KMS-11 (cell line): ENCODE data around the gene INCENP.

ENCODE experiments used
- H2AFZ ChIP-seq: fragments of 200-600 bp; sonication (generic); 2 replicates; pipeline ENCODE4 v1.6.1; 2016; ENCODE audit warnings: antibody characterized with exemption, mixed run types, low read depth
- H3K27ac ChIP-seq: fragments of 200-600 bp; sonication (generic); 2 replicates; pipeline ENCODE4 v1.6.1; 2016; ENCODE audit warnings: mild to moderate bottlenecking, mixed run types
- H3K27me3 ChIP-seq: fragments of 200-600 bp; sonication (generic); 2 replicates; pipeline ENCODE4 v1.6.1; 2017; ENCODE audit warnings: mild to moderate bottlenecking, low read depth, mixed run types, moderate library complexity; ENCODE audit not compliant: insufficient read depth
- H3K36me3 ChIP-seq: fragments of 200-600 bp; sonication (generic); 2 replicates; pipeline ENCODE4 v1.6.1; 2017; ENCODE audit warnings: mild to moderate bottlenecking, mixed run types; ENCODE audit not compliant: insufficient read depth
- H3K4me1 ChIP-seq: fragments of 200-600 bp; sonication (generic); 2 replicates; pipeline ENCODE4 v1.6.1; 2016; ENCODE audit warnings: mild to moderate bottlenecking, low read depth, mixed run types; ENCODE audit not compliant: poor library complexity, severe bottlenecking
- H3K4me2 ChIP-seq: fragments of 200-600 bp; sonication (generic); 2 replicates; pipeline ENCODE4 v1.7.0; 2016; ENCODE audit warnings: mild to moderate bottlenecking, mixed run types
- H3K4me3 ChIP-seq: fragments of 200-600 bp; sonication (generic); IDR thresholded peaks from 2 replicates; pipeline ENCODE4 v1.6.1; 2017; ENCODE audit warnings: low read depth, low read length, mixed read lengths; ENCODE audit not compliant: insufficient read depth
- H3K79me2 ChIP-seq: fragments of 200-600 bp; sonication (generic); 2 replicates; pipeline ENCODE4 v1.6.1; 2016; ENCODE audit warnings: low read depth, mixed run types; ENCODE audit not compliant: insufficient read depth
- H3K9ac ChIP-seq: fragments of 200-600 bp; sonication (generic); 2 replicates; pipeline ENCODE4 v1.6.1; 2016; ENCODE audit warnings: mild to moderate bottlenecking, mixed run types
- H4K20me1 ChIP-seq: fragments of 200-600 bp; sonication (generic); 2 replicates; pipeline ENCODE4 v1.6.1; 2016; ENCODE audit warnings: mild to moderate bottlenecking, mixed run types; ENCODE audit not compliant: insufficient read depth
- TF ChIP-seq, protein P1 (sequence below): fragments of 200-600 bp; sonication (generic); conservative IDR thresholded peaks from 2 replicates; pipeline ENCODE4 v1.6.1; 2017; ENCODE audit warnings: low read depth, mild to moderate bottlenecking, antibody characterized with exemption, low read length, moderate library complexity, mixed read lengths

INCENP gene

DNA sequence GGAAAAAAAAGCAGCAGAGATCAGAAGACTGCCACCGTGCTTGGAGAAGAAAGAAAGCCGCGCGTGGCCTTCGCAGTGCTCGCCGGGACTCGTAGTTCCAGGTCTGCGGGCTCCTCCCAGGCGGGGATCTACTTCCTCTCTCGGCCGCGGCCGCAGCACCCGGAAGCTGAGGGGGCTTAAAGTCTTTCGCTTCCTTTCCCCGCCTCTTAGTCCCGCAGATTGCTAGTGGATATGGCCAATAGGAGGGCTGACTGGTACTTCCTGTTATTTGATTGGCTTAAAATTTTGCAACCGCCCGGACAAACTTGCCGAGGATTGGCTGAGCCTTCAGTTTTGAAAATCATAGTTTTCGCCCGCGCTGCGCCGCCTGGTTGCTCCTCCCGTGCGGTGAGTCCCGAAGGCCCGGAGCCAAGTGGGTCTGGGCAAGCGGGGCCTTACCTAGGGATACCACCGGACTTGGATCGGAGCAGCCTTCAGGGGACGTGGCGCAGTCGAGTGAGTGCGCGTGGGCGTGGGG is at the start of gene INCENP:
Gene INCENP, plus strand, starts transcription at position 343 of the 517 bp plus-strand sequence. CDS start 4,151 bp downstream, outside the sequence.
- TF ChIP-seq, protein P1, sequence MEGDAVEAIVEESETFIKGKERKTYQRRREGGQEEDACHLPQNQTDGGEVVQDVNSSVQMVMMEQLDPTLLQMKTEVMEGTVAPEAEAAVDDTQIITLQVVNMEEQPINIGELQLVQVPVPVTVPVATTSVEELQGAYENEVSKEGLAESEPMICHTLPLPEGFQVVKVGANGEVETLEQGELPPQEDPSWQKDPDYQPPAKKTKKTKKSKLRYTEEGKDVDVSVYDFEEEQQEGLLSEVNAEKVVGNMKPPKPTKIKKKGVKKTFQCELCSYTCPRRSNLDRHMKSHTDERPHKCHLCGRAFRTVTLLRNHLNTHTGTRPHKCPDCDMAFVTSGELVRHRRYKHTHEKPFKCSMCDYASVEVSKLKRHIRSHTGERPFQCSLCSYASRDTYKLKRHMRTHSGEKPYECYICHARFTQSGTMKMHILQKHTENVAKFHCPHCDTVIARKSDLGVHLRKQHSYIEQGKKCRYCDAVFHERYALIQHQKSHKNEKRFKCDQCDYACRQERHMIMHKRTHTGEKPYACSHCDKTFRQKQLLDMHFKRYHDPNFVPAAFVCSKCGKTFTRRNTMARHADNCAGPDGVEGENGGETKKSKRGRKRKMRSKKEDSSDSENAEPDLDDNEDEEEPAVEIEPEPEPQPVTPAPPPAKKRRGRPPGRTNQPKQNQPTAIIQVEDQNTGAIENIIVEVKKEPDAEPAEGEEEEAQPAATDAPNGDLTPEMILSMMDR: no peak
- Histone ChIP-seq H3K4me2 (peak within 1 kb of the TSS; percentile 88), H4K20me1 (0 out of 2 replicates have a peak, but pooled peaks cover 6% of the 10 kb centered on the region), H3K79me2 (peaks cover 50% of the 10 kb centered on the region), H3K4me3 (no peak within 1 kb of the TSS), H3K27me3 (no peaks in the 10 kb centered on the region), H3K9ac (peak within 1 kb of the TSS; percentile 73; the same call in 1 of the 2 replicates), H2AFZ (peak within 1 kb of the TSS; percentile 70), H3K4me1 (peaks cover 23% of the 10 kb centered on the region), H3K27ac (peak within 1 kb of the TSS; percentile 54; the same call in 1 of the 2 replicates), H3K36me3 (no peaks in the 10 kb centered on the region)

DNA sequence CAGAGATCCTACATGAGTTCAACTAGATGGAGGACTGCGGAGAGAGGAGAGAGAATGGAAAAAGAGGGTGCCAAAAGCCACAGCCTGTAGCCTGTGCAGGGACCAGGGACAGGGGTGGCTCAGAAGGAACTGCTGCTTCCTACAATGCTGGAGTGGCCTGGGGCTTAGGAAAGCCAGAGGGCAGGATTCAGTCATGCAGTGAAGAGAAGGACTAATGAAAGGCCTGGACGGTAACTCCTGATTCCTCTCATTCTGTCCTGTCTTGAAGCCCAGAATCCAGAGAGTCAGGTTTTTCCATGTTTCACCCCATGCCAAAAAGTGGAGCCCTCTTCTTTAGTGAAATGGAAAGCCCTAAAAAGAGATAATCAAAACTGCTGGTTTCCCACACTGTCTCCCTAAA is 48.4 kb upstream of the INCENP start:
- H3K36me3 ChIP-seq: no peaks in the 10 kb centered on the region
- no peak overlapping the region for H3K27ac ChIP-seq
- H3K4me2 ChIP-seq: no peak overlapping the region
- no peaks in the 10 kb centered on the region for H3K27me3 ChIP-seq
- H3K4me1 ChIP-seq: no peaks in the 10 kb centered on the region
- H3K4me3 ChIP-seq: no peak overlapping the region
- no peak overlapping the region for H2AFZ ChIP-seq
- H3K9ac ChIP-seq: no peak overlapping the region
- TF ChIP-seq, protein P1: no peak
- H3K79me2 ChIP-seq: no peaks in the 10 kb centered on the region
- no peaks in the 10 kb centered on the region for H4K20me1 ChIP-seq

DNA sequence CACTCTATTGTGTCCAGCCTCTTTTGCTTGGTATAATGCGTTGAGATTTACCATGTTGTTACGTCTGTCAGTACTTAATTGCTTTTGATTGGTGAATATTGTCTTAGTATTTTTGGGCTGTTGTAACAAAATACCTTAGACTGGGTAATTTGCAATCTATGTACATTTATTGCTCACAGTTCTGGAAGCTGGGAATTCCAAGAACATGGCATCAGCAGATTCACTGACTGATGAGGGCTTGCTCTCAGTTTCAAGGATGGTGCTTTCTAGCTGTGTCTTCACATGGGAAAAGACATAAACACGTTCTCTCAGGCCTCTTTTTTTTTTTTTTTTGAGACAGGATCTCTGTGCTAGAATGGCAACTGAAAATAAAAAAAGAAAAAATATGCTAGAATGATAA is 46.7 kb upstream of the INCENP start:
- Histone ChIP-seq H3K27ac (no peak overlapping the region), H3K4me2 (no peak overlapping the region), H3K4me1 (peaks cover under 1% of the 10 kb centered on the region), H3K9ac (no peak overlapping the region), H3K27me3 (no peaks in the 10 kb centered on the region), H3K36me3 (no peaks in the 10 kb centered on the region), H3K4me3 (no peak overlapping the region), H4K20me1 (no peaks in the 10 kb centered on the region), H3K79me2 (no peaks in the 10 kb centered on the region), H2AFZ (no peak overlapping the region)
- TF ChIP-seq, protein P1: no peak

DNA sequence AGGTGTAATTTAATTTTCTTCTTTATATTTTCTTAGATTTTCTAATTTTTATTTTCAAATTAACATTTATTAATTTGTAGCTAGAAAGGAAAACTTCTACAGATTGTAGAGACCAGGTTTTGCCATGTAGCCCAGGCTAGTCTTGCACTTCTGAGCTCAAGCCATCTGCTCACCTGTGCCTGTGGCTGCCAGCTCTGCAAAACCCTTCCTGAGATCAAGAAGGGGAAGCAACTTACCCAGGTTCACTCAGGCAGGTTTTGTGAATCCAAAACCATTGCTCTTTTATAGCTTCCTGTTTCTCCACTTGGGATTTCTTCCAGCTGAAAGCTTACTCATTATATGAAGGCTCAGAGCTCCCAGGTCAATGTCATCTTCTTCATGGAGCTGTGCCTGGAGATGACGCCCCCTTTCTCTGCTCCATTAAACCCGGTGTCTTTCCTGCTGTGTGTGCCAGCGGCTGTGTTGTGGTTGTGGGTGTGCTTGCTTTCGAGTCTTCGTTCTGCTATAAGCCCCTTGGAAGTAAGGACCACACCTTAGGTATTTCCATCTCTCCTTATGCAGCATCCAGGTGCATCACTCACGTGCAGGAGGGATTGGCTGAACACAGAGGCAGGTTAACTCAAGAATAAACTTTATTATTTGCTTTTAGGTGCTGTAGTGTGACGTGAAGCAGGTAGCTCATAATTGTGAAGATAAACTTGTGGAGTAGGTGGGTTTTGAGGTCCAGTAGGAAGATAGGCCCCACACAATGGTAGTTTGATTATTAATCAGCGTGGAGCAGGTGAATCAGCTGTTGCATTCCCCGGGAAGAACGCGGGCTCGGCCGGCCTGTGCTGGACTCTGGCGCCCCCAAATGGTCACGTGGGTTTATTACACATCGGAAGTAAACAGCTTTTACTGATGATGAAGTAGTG is 42.2 kb upstream of the INCENP start:
- Histone ChIP-seq H3K36me3 (no peaks in the 10 kb centered on the region), H3K4me3 (no peak overlapping the region), H3K4me2 (peak overlapping the region; percentile 14; the same call in 1 of the 2 replicates), H2AFZ (peak overlapping the region; percentile 23; the same call in 1 of the 2 replicates), H3K9ac (no peak overlapping the region), H3K4me1 (peaks cover 3% of the 10 kb centered on the region), H3K79me2 (no peaks in the 10 kb centered on the region), H3K27ac (no peak overlapping the region), H3K27me3 (no peaks in the 10 kb centered on the region), H4K20me1 (no peaks in the 10 kb centered on the region)
- TF ChIP-seq, protein P1: peak; percentile 98
